OCI-LY1 (cell line): ENCODE measurements around the gene NINJ2.

Experiments
- H2AFZ ChIP-seq: fragments of 200-600 bp; sonication (generic), shearing (Covaris generic); 2 replicates; pipeline ENCODE4 v1.6.0; 2014; ENCODE audit warnings: antibody characterized with exemption, mild to moderate bottlenecking, low read length
- H3F3A ChIP-seq: fragments of 200-600 bp; sonication (generic), shearing (Covaris generic); 2 replicates; pipeline ENCODE4 v1.6.0; 2014; ENCODE audit warnings: mild to moderate bottlenecking, antibody characterized with exemption, low read length, moderate library complexity; ENCODE audit not compliant: insufficient read depth
- H3K27ac ChIP-seq: fragments of 200-600 bp; sonication (generic); 2 replicates; pipeline ENCODE4 v1.5.1; 2014; ENCODE audit warnings: low read length, mixed run types, mild to moderate bottlenecking, low read depth; ENCODE audit not compliant: poor library complexity, severe bottlenecking
- H3K27me3 ChIP-seq: fragments of 200-600 bp; sonication (generic); 2 replicates; pipeline ENCODE4 v1.6.0; 2014; ENCODE audit warnings: antibody characterized with exemption, mild to moderate bottlenecking, low read length, moderate library complexity; ENCODE audit not compliant: insufficient read depth
- H3K36me3 ChIP-seq: fragments of 200-600 bp; sonication (generic); 2 replicates; pipeline ENCODE4 v1.6.1; 2014; ENCODE audit warnings: mild to moderate bottlenecking, antibody characterized with exemption, low read length, moderate library complexity, mixed read lengths; ENCODE audit not compliant: insufficient read depth
- H3K4me1 ChIP-seq: fragments of 200-600 bp; sonication (generic); 2 replicates; pipeline ENCODE4 v1.5.1; 2014; ENCODE audit warnings: mild to moderate bottlenecking, low read length, moderate library complexity; ENCODE audit not compliant: insufficient read depth, severe bottlenecking
- H3K4me2 ChIP-seq: fragments of 200-600 bp; sonication (generic), shearing (Covaris generic); 2 replicates; pipeline ENCODE4 v1.6.1; 2014; ENCODE audit warnings: low read length
- H3K4me3 ChIP-seq: fragments of 200-600 bp; sonication (generic); 2 replicates; pipeline ENCODE4 v1.5.1; 2014; ENCODE audit warnings: low read length, low read depth, mild to moderate bottlenecking, mixed read lengths; ENCODE audit not compliant: poor library complexity, severe bottlenecking
- H3K79me2 ChIP-seq: fragments of 200-600 bp; shearing (Covaris generic); 2 replicates; pipeline ENCODE4 v1.6.1; 2016; ENCODE audit warnings: mixed run types, low read length, mixed read lengths; ENCODE audit not compliant: insufficient read depth
- H3K9ac ChIP-seq: fragments of 200-600 bp; sonication (generic), shearing (Covaris generic); 2 replicates; pipeline ENCODE4 v1.6.1; 2014; ENCODE audit warnings: mild to moderate bottlenecking, low read length, mixed read lengths
- H3K9me2 ChIP-seq: fragments of 200-600 bp; sonication (generic), shearing (Covaris generic); 2 replicates; pipeline ENCODE4 v1.6.1; 2014; ENCODE audit warnings: low read depth, mild to moderate bottlenecking, low read length, mixed read lengths
- H3K9me3 ChIP-seq: fragments of 200-600 bp; shearing (Covaris generic); 2 replicates; pipeline ENCODE4 v1.6.1; 2014; ENCODE audit warnings: low read length, mixed read lengths
- H4K20me1 ChIP-seq: fragments of 200-600 bp; sonication (generic), shearing (Covaris generic); 2 replicates; pipeline ENCODE4 v1.6.0; 2016; ENCODE audit warnings: mild to moderate bottlenecking, low read length; ENCODE audit not compliant: insufficient read depth
- CTCF ChIP-seq: fragments of 200-600 bp; sonication (generic), shearing (Covaris generic); IDR thresholded peaks from 2 replicates; pipeline ENCODE4 v1.5.1; 2017; ENCODE audit warnings: mild to moderate bottlenecking, antibody characterized with exemption, low read length, moderate library complexity, mixed read lengths
- EZH2 ChIP-seq: fragments of 200-600 bp; sonication (generic), shearing (Covaris generic); IDR thresholded peaks from 2 replicates; pipeline ENCODE4 v1.8.0; 2017; ENCODE audit warnings: borderline replicate concordance, mixed run types, mild to moderate bottlenecking, antibody characterized with exemption, low read length, moderate library complexity, mixed read lengths

Gene NINJ2

DNA sequence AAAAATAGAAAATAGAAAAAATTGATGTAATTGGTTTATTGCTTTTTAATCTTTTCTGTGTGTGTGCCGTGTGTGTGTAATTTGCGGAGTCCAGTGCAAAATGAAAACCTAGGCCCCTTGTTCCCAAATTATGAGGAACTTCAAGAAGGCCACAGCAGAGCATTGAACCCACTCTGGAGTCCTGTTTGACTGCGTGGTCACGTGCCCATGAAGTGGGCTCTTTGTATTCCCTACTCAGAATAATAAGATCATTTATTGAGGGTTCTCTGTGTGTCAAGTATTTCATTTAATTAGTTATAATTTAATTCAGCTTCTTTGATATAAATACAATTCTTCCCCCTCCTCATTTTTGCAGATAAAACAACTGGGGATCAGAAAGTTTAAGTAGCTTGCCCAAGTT is 12.3 kb upstream of the NINJ2 start:
- Histone ChIP-seq H3K4me2 (no peak overlapping the region), H3K9me2 (no peaks in the 10 kb centered on the region), H3K27me3 (no peaks in the 10 kb centered on the region), H3K27ac (peak overlapping the region; percentile 94), H3K9me3 (no peaks in the 10 kb centered on the region), H3K9ac (no peak overlapping the region), H3K4me3 (no peak overlapping the region), H3K36me3 (no peaks in the 10 kb centered on the region), H3K4me1 (peaks cover 74% of the 10 kb centered on the region), H2AFZ (no peak overlapping the region), H4K20me1 (no peaks in the 10 kb centered on the region), H3K79me2 (no peaks in the 10 kb centered on the region), H3F3A (peaks cover 25% of the 10 kb centered on the region; the same call in 1 of the 2 replicates)
- TF ChIP-seq CTCF (no peak), EZH2 (no peak)

DNA sequence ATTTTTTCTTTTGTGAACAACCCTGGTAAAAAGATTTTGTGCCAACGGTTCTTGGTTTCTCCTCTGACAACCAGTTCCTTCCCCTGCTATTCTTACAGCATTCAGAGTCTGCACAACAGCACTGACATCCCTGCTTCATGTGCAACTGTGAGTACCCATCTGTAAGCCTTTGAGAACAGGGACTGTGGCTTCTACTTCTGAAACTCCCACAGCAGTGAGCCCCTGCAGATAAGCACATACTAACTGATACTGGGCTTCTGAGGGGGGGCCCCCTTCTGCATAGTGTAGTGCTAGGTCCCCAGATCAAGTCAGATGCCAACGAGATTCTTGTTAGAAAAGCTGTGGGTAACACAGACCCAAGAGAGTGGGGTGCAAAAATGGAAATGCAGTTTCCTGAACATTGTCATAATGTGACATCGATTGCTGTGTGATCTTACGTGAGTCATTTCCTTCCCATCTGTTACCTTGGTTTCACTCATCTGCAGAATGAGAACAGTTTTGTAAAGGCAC is 11.1 kb upstream of the NINJ2 start:
- no peak for TF ChIP-seq CTCF
- no peak for TF ChIP-seq EZH2
- H3K79me2 ChIP-seq: no peaks in the 10 kb centered on the region
- H4K20me1 ChIP-seq: no peaks in the 10 kb centered on the region
- peak overlapping the region; percentile 94 for H3K27ac ChIP-seq
- no peak overlapping the region for H2AFZ ChIP-seq
- H3K36me3 ChIP-seq: no peaks in the 10 kb centered on the region
- H3K27me3 ChIP-seq: no peaks in the 10 kb centered on the region
- peak overlapping the region; percentile 72 for H3K4me2 ChIP-seq
- peak overlapping the region; percentile 50 for H3K4me3 ChIP-seq
- peaks cover 28% of the 10 kb centered on the region; the same call in 1 of the 2 replicates for H3F3A ChIP-seq
- H3K9me3 ChIP-seq: no peaks in the 10 kb centered on the region
- no peaks in the 10 kb centered on the region for H3K9me2 ChIP-seq
- H3K4me1 ChIP-seq: peaks cover 72% of the 10 kb centered on the region
- H3K9ac ChIP-seq: peak overlapping the region; percentile 57

DNA sequence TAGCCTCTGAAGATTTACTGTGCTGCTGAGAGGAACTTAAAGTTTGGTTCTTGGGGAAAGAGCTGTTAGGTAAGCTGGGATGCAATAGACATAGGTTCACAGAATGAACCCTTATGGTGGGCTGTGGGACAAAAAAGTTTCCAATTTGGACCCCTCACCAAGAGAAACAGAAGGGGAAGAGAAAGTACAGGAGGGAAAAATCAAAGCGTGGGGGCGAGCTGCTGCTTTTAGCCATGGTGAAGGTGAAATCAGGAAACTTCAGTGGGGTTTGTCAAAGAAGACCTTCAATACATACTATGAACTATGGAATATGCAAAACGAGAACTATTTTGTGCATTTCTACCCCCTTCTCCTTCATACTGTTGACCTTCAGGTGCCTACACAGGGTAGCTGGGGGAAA is 10.6 kb upstream of the NINJ2 start:
- Histone ChIP-seq H3K4me3 (peak overlapping the region; percentile 50), H3K4me2 (peak overlapping the region; percentile 72), H3K27me3 (no peaks in the 10 kb centered on the region), H3K4me1 (peaks cover 70% of the 10 kb centered on the region), H3K27ac (peak overlapping the region; percentile 94), H3K36me3 (no peaks in the 10 kb centered on the region), H4K20me1 (no peaks in the 10 kb centered on the region), H3F3A (peaks cover 28% of the 10 kb centered on the region; the same call in 1 of the 2 replicates), H3K79me2 (no peaks in the 10 kb centered on the region), H2AFZ (no peak overlapping the region), H3K9me2 (no peaks in the 10 kb centered on the region), H3K9me3 (no peaks in the 10 kb centered on the region), H3K9ac (peak overlapping the region; percentile 57)
- TF ChIP-seq EZH2: no peak
- no peak for TF ChIP-seq CTCF
